Stimulated activated naive CD8-positive, alpha-beta T cell treated with anti-CD3 and anti-CD28 coated beads, Interleukin-15, Interleukin-2, amounts not matched to agents 100 U/mL and 50 U/mL, for 24 hours (primary cell): ENCODE measurements around the gene SSRP1.
"Not testable (repeated sequence)": the region's sequence is repeated elsewhere in the genome, so short reads cannot be mapped to it uniquely, and the experiment has no call there.

Experiments
- ATAC-seq: fragments of 150-1000 bp; cut with Tn5 transposase; one replicate; pipeline ENCODE4 v1.10.0; 2021
- DNase-seq: peaks from one replicate; pipeline ENCODE4 v3.0.0; 2021

The SSRP1 gene

DNA sequence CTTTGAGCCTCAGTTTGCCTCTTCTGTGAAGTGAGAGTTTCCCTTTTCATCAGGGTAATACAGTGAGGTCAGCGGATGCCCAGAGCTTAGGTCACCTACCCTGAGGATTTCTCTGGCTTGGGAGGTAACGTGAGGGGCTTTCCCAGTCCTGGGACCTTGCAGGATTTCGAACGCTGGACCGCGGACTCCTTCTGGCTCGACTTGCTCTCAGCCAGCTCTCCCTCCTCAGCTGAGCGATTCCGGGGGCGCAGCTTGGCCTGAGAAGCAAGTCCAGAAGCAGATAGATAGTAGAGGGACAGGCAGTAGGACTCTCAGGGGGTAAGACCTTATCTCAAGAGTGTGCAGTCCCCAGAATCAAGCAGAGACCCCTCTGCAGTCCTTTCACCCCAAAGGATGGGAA lies 34.9 kb downstream of the SSRP1 start:
- ATAC-seq (no peak), DNase-seq (no peak)

GRCh38 chr11:57299150-57299737 lies 36.4 kb downstream of the SSRP1 start:
- ATAC-seq, result no peak
- DNase-seq, result no peak

GRCh38 chr11:57297221-57297620 lies 38.5 kb downstream of the SSRP1 start:
- ATAC-seq (no peak), DNase-seq (no peak)

DNA sequence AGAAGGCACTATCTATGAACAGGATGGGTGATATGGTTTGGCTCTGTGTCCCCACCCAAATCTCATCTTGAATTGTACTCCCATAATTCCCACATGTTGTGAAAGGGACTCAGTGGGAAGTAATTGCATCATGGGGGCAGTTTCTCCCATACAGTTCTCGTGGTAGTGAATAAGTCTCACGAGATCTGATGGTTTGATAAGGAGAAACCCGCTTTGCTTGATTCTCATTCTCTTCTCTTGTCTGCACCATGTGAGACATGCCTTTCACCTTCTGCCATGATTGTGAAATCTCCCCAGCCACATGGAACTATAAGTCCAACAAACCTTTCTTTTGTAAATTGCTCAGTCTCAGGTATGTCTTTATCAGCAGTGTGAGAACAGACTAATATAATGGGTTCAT lies 39.5 kb downstream of the SSRP1 start:
- not testable (repeated sequence) for ATAC-seq, DNase-seq

DNA sequence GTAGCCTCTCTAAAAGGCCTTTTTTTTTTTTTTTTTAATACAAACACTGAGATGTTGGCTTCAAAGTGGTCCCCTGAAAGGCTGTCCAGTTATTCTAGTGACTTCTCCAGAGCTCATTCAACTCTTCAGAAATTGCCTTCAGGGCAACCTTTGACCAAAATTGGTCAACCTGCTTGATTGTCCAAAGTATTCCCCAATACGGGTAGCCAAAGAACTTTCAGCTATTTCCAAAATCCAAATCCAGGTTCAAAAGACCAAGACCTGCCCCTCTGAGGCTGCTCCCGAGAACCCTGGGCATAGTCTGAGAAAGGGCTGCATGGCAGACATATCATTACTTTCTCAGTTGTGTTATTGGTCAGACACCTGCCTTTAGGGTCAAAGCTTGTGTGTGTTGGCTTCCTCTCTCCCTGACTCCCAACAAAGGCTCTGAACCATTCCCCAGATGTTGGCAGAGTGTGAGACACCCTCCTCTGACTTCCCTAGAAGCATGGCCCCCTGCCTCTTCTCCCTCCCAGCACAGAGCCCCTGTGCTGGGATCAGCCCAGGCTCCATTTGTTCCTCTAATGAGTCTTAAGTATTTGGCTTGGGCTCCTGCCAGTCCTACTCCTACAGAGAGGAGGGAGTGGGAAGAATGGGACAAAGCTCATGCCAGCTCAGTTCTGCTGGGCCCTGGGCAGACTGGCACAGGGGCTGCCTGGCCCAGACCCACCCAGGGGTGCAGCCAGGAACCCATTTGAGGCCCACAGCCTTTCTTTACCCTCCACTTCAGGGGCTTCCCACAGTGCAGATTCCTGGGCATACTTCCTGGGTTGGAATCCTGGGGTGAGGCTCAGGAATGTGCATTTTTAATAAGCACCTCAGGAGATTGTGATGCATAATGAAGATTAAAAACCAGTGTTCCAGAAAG lies 41.2 kb downstream of the SSRP1 start:
- DNase-seq (no peak), ATAC-seq (no peak)

- ATAC-seq (no peak), DNase-seq (no peak)
Observed at GRCh38 chr11:57290288-57290687, 45.4 kb downstream of the SSRP1 start.

- ATAC-seq (peak; percentile 50), DNase-seq (no peak)
Observed at GRCh38 chr11:57288771-57289579, 46.7 kb downstream of the SSRP1 start.

DNA sequence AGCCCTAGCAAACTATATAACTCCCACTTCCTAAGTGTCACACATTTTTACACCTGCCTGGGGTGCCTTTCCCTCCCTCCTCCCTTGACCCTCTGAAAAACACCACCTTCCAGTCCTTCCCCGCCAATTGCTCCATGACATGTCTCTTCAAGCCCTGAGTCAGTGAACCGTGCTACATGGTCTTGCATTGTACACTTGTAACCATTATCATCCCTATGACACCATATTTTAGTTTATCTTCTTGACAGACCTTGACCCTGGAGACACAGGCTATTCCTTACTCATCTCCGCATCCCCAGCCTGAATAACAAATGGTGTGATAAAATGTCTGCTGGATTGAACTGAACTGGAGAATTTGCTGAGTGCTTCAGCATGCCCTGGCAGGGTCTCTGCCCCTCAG lies 47.8 kb downstream of the SSRP1 start:
- DNase-seq (no peak), ATAC-seq (no peak)

GRCh38 chr11:57283231-57283990 lies 52.3 kb downstream of the SSRP1 start:
- ATAC-seq, result no peak
- no peak for DNase-seq

GRCh38 chr11:57281546-57281945 lies 54.1 kb downstream of the SSRP1 start:
- not testable (repeated sequence) for ATAC-seq, DNase-seq

- ATAC-seq (no peak), DNase-seq (no peak)
Observed at GRCh38 chr11:57279116-57279515, 56.6 kb downstream of the SSRP1 start.

DNA sequence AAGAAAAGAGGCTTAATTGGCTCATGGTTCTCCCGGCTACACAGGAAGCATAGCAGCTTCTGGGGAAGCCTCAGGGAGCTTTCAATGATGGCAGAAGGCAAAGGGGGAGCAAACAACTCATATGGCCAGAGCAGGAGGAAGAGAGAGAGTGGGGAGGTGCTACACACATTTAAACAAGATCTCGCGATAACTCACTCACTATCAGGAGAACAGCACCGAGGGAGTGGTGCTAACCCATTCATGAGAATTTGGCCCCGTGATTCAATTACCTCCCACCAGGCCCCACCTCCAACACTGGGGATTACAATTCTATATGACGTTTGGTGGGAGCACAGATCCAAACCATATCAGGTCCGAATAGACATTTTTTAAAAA lies 57.0 kb downstream of the SSRP1 start:
- DNase-seq, result no peak
- no peak for ATAC-seq

DNA sequence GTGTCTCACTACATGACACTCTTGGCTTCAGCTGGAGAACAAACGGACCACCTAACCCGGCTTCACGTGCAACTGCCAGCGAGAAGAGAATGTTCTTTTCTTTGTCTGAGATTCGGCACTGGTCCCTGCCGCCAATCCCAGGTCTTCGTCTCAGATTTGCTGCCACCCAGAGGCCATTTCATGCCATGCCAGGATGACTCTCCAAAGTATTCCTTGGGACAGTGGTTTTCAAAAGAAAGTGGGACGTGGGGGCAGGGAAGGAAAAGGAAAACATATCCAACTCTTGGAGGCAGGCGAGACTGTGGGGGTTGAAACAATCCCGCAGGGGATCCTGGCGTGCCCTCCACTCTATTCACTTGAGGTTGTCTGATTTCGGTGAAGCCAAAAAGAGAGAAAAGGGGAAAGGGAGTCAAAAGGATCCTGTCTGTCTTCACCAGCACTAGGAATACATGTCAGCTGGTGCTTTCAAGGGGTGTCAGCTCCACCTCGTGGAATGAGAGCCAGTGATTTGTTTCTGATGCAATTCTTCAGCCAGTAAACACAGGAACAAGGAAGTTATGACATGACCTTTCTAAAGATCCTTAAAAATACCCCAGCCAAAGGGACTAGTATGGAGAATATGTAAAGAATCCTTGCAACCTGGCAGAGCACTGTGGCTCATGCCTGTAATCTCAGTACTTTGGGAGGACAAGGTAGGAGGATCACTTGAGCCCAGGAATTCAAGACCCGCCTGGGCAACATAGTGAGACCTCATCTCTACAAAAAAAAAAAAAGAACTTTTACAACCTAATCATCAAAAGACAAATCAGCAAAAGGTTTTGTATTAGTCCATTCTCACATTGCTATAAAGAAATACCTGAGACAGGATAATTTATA lies 57.6 kb downstream of the SSRP1 start:
- peak; percentile 37 for DNase-seq
- ATAC-seq, result no peak

DNA sequence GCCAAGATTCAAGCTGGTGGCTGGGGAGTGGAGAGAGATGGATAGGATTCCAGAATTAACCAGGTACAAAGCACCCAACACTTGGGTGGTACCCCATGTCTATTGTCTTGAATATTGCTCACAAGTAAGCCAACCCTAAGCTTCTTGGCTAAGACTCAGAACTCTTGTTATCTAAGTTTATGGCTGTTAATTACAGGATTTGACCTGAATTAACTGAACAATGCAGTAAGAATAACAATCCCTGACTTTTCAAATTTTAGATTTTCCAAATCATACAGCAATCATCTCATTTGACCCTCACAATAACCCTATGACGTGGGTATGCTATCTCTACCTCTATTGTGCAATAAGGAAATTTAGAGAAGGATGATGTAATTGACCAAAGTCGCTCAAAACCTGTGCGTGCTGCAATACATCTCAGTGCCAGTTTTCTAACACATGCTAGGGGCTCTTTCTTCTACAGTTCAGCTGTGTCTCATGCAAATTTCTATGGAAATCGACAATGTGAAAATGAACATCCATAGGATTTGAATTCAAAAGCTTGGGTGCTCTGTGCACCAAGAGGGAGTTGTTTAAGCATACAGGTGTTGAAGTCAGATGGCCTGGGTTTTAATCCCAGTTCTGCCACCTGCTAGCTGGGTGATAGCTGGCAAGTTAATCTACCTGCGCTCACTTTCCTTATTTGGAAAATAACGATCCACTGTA lies 58.6 kb downstream of the SSRP1 start:
- ATAC-seq, result no peak

GRCh38 chr11:57276169-57276970 lies 59.3 kb downstream of the SSRP1 start:
- ATAC-seq (no peak), DNase-seq (no peak)

More for the DNA sequence above, 58.6 kb downstream of the SSRP1 start:
- DNase-seq, result no peak
